ENCODE measurements around the gene ADAT1. TPM values are rescaled to one million over a fixed set of nuclear protein-coding genes. Genes with fewer than 3 reads are reported as not detected.

The ADAT1 gene
- total and polyA plus RNA-seq, 10 of the 15 experiments (the other 5 are each of a cell fraction or from before 2014, with no cell fraction given): 26.2 to 77.4 (median 55.8) TPM

- in situ Hi-C loops (cut with MboI) (no loop called here), intact Hi-C loops (cut with micrococcal nuclease; ENCODE audit: unreplicated experiment) (no loop called here)
- peak overlapping the region; percentile 49 for H3K27ac ChIP-seq (ENCODE audit: control insufficient read depth, insufficient read depth)
- WGBS (ENCODE audit: insufficient coverage, insufficient replicate concordance, low lambda C conversion rate, missing lambda C conversion rate): 38% methylated on average over 3 of the region's 3 CpGs
- no TSS peak for BruUV-seq (replicated peaks)
- FAIRE-seq: no peak
- no peak for DNase-seq (ENCODE audit: low read depth, low spot score)
- H3K4me1 ChIP-seq (ENCODE audit: control insufficient read depth, insufficient read depth, low read length): peaks cover 63% of the 10 kb centered on the region
- RAD21 ChIA-PET (ENCODE audit: unreplicated experiment): interaction anchor here (1.1 to 1.8 kb wide), 3 partner anchors 13 to 46 kb away, joined by 3 to 5 read pairs (median 3); partner anchors contain the start of gene CHST5
- peak overlapping the region; percentile 68 for H3K4me2 ChIP-seq (ENCODE audit: control insufficient read depth, insufficient read depth)
- no peak overlapping the region for H2AFZ ChIP-seq (ENCODE audit: control insufficient read depth, low read depth, low read length)
- ATAC-seq: peak; percentile 49
- peaks cover 7 to 27% of the 10 kb centered on the region in 2 experiments for H3K36me3 ChIP-seq (ENCODE audit: control insufficient read depth in 2 of 2, insufficient read depth in 2 of 2, low read length in 1 of 2)
- H3K27me3 ChIP-seq (replicated peaks in 1 of 2; ENCODE audit: control insufficient read depth in 2 of 2, insufficient read depth in 2 of 2, low read length in 1 of 2): no peaks in the 10 kb centered on the region
- no peaks in the 10 kb centered on the region for H3K9me3 ChIP-seq (replicated peaks; ENCODE audit: control insufficient read depth, insufficient read depth, low read length)
- no peak overlapping the region; the same call in 1 of the 2 replicates for H3K9ac ChIP-seq (ENCODE audit: control insufficient read depth, insufficient read depth, low read length)
- CTCF ChIA-PET: interaction anchor here (1.3 to 1.5 kb wide), 3 partner anchors 26 to 187 kb away, joined by 4 read pairs; no protein-coding TSS in a partner anchor
- H4K20me1 ChIP-seq (ENCODE audit: control insufficient read depth, insufficient read depth): no peaks in the 10 kb centered on the region
- POLR2A ChIA-PET: interaction anchor here (0.6 to 4.4 kb wide), 5 partner anchors 9 to 45 kb away, joined by 3 to 21 read pairs (median 4); partner anchors contain the start of gene TMEM231
- no peak overlapping the region for H3K4me3 ChIP-seq
- H3K79me2 ChIP-seq (ENCODE audit: control insufficient read depth, insufficient read depth, low read length): peaks cover 30% of the 10 kb centered on the region
- SMC1A ChIA-PET (ENCODE audit: uncharacterized antibody, unreplicated experiment): interaction anchor here (1.1 to 2.8 kb wide), 7 partner anchors 10 to 54 kb away, joined by 3 to 11 read pairs (median 4); partner anchors contain the start of gene GABARAPL2
- TF ChIP-seq NFIC (IDR thresholded peaks at IDR 0.05; ENCODE audit: low read depth, low read length) (0 out of 2 replicates have a peak, but pooled peaks have one; percentile 16), LARP7 (IDR thresholded peaks at IDR 0.05) (no peak), FOXM1 (IDR thresholded peaks at IDR 0.05; ENCODE audit: low read depth, low read length) (peak; percentile 48; the same call in 1 of the 2 replicates), NFXL1 (IDR thresholded peaks at IDR 0.05; ENCODE audit: borderline replicate concordance) (no peak), RUNX3 (IDR thresholded peaks at IDR 0.05; ENCODE audit: low read length) (peak; percentile 74), TBL1XR1 (IDR thresholded peaks at IDR 0.05; ENCODE audit: low read depth, low read length) (no peak), RCOR1 (conservative IDR thresholded peaks at IDR 0.05; ENCODE audit: low read depth, low read length) (no peak), ZBED1 (IDR thresholded peaks at IDR 0.05; ENCODE audit: borderline replicate concordance) (no peak), SUPT20H (IDR thresholded peaks at IDR 0.05; ENCODE audit: borderline replicate concordance, control insufficient read depth, low read depth, low read length) (no peak), CREB1 (IDR thresholded peaks at IDR 0.05; ENCODE audit: low read depth) (peak; percentile 61; the same call in 1 of the 2 replicates), YY1 (IDR thresholded peaks at IDR 0.05; ENCODE audit: low read depth, low read length) (no peak), E2F8 (IDR thresholded peaks at IDR 0.05; ENCODE audit: low read depth, partially characterized antibody) (no peak), CBX3 (IDR thresholded peaks at IDR 0.05; ENCODE audit: borderline replicate concordance, low read depth) (no peak), PML (IDR thresholded peaks at IDR 0.05; ENCODE audit: low read length) (0 out of 2 replicates have a peak, but pooled peaks have one; percentile 51), JUNB (IDR thresholded peaks at IDR 0.05) (no peak), SPI1 (IDR thresholded peaks at IDR 0.05; ENCODE audit: borderline replicate concordance, insufficient read depth, low read depth, low read length) (peak; percentile 86), EP300 (IDR thresholded peaks at IDR 0.05; ENCODE audit: borderline replicate concordance in 1 of 2, control insufficient read depth in 1 of 2, low read depth in 2 of 2, low read length in 2 of 2) (no peak), MTA3 (IDR thresholded peaks at IDR 0.05; ENCODE audit: borderline replicate concordance, low read length) (0 out of 2 replicates have a peak, but pooled peaks have one; percentile 23), SIX5 (IDR thresholded peaks at IDR 0.05; ENCODE audit: low read depth, low read length, severe bottlenecking) (no peak), POLR2AphosphoS2 (IDR thresholded peaks at IDR 0.05; ENCODE audit: low read depth, low read length) (no peak), KAT2A (conservative IDR thresholded peaks at IDR 0.05; ENCODE audit: control insufficient read depth, low read depth, low read length) (no peak)
Measured at GRCh38 chr16:75576384-75576811, 46.7 kb downstream of the ADAT1 start.

Data from GM12878 (cell line).